GM23338 (cell line): ENCODE measurements around the gene B4GALT2. TPM values are rescaled to one million over a fixed set of nuclear protein-coding genes. Genes with fewer than 3 reads are reported as not detected.

ENCODE experiments used
- ATAC-seq: fragments of 200-7000 bp; cut with Tn5 transposase; 3 replicates; pipeline ENCODE4 v1.9.1; 2020
- DNase-seq: peaks from one replicate; pipeline ENCODE4 v3.0.0-alpha.2; 2015; ENCODE audit warnings: low spot score
- H2AFZ ChIP-seq: fragments of 200-600 bp; sonication (generic); 2 replicates; pipeline ENCODE4 v1.8.0; 2016; ENCODE audit warnings: antibody characterized with exemption, mild to moderate bottlenecking, moderate library complexity
- H3F3A ChIP-seq: fragments of 200-600 bp; sonication (generic); replicated peaks from 2 replicates; pipeline ENCODE4 v1.8.0; 2017; ENCODE audit warnings: antibody characterized with exemption, mixed run types, low read depth
- H3K27ac ChIP-seq: fragments of 200-600 bp; sonication (generic); 2 replicates; pipeline ENCODE4 v1.6.1; 2016; ENCODE audit warnings: low read depth
- H3K27me3 ChIP-seq: fragments of 200-600 bp; sonication (generic); 2 replicates; pipeline ENCODE4 v1.8.0; 2016; ENCODE audit warnings: mild to moderate bottlenecking, mixed run types, moderate library complexity; ENCODE audit not compliant: insufficient read depth
- H3K36me3 ChIP-seq: fragments of 200-600 bp; sonication (generic); 2 replicates; pipeline ENCODE4 v1.8.0; 2016; ENCODE audit warnings: mild to moderate bottlenecking; ENCODE audit not compliant: insufficient read depth
- H3K4me1 ChIP-seq: fragments of 200-600 bp; sonication (generic); 2 replicates; pipeline ENCODE4 v1.8.0; 2016; ENCODE audit warnings: mild to moderate bottlenecking, moderate library complexity; ENCODE audit not compliant: insufficient read depth
- H3K4me2 ChIP-seq: fragments of 200-600 bp; sonication (generic); 2 replicates; pipeline ENCODE4 v1.7.1; 2017; ENCODE audit warnings: mixed run types
- H3K4me3 ChIP-seq: fragments of 200-600 bp; sonication (generic); 2 replicates; pipeline ENCODE4 v1.6.1; 2016; ENCODE audit warnings: mixed run types
- H3K79me2 ChIP-seq: fragments of 200-600 bp; sonication (generic); replicated peaks from 2 replicates; pipeline ENCODE4 v1.8.0; 2017; ENCODE audit warnings: mild to moderate bottlenecking; ENCODE audit not compliant: insufficient read depth
- H3K9me2 ChIP-seq: fragments of 200-600 bp; sonication (generic); 2 replicates; pipeline ENCODE4 v1.8.0; 2017; ENCODE audit not compliant: insufficient read depth
- H4K20me1 ChIP-seq: fragments of 200-600 bp; sonication (generic); replicated peaks from 2 replicates; pipeline ENCODE4 v1.8.0; 2017; ENCODE audit warnings: mild to moderate bottlenecking; ENCODE audit not compliant: insufficient read depth
- H3K27ac Mint-ChIP-seq: 2 replicates; pipeline ENCODE4 v1.8.0; 2020; ENCODE audit warnings: inconsistent platforms, mild to moderate bottlenecking, moderate library complexity, mixed read lengths
- H3K27me3 Mint-ChIP-seq: 3 replicates; pipeline ENCODE4 v1.8.0; 2022; ENCODE audit warnings: low read depth, mild to moderate bottlenecking, moderate library complexity, mixed read lengths, inconsistent platforms; ENCODE audit not compliant: insufficient read depth, poor library complexity
- H3K36me3 Mint-ChIP-seq: 3 replicates; pipeline ENCODE4 v1.8.0; 2021; ENCODE audit warnings: low read depth, mild to moderate bottlenecking, inconsistent platforms, moderate library complexity, mixed read lengths
- H3K4me1 Mint-ChIP-seq: 3 replicates; pipeline ENCODE4 v1.8.0; 2020; ENCODE audit warnings: mild to moderate bottlenecking, inconsistent platforms, mixed read lengths
- H3K4me3 Mint-ChIP-seq: 3 replicates; pipeline ENCODE4 v1.8.0; 2021; ENCODE audit warnings: moderate library complexity, mild to moderate bottlenecking, inconsistent platforms, mixed read lengths
- H3K9me3 Mint-ChIP-seq: 3 replicates; pipeline ENCODE4 v1.8.0; 2020; ENCODE audit warnings: moderate library complexity, mild to moderate bottlenecking, inconsistent platforms, mixed read lengths
- CTCF ChIP-seq, 2 experiments: fragments of 200-600 bp in 1 of 2; sonication (generic) in 1 of 2; conservative IDR thresholded peaks; 2 replicates each; pipeline versions ENCODE4 v1.5.1 to v1.6.1; 2016 to 2017; ENCODE audit warnings: antibody characterized with exemption in 2 of 2, low read depth in 2 of 2, mild to moderate bottlenecking in 2 of 2, moderate library complexity in 1 of 2
- ETS1 ChIP-seq: IDR thresholded peaks from 2 replicates; pipeline ENCODE4 v1.6.1; 2016; ENCODE audit warnings: antibody characterized with exemption
- EZH2 ChIP-seq: fragments of 200-600 bp; sonication (generic); IDR thresholded peaks from one replicate; pipeline ENCODE4 v1.8.0; 2017; ENCODE audit warnings: antibody characterized with exemption, mild to moderate bottlenecking, low read depth; ENCODE audit not compliant: unreplicated experiment
- EZH2phosphoT487 ChIP-seq: fragments of 200-600 bp; sonication (generic); IDR thresholded peaks from one replicate; pipeline ENCODE4 v1.8.1; 2018; ENCODE audit warnings: antibody characterized with exemption; ENCODE audit not compliant: unreplicated experiment
- JUNB ChIP-seq: IDR thresholded peaks from one replicate; pipeline ENCODE4 v1.6.1; 2016; ENCODE audit warnings: antibody characterized with exemption; ENCODE audit not compliant: unreplicated experiment
- NANOG ChIP-seq: IDR thresholded peaks from 2 replicates; pipeline ENCODE4 v1.6.1; 2016; ENCODE audit warnings: antibody characterized with exemption, borderline replicate concordance
- POLR2AphosphoS5 ChIP-seq: IDR thresholded peaks from 2 replicates; pipeline ENCODE4 v1.6.1; 2016; ENCODE audit warnings: antibody characterized with exemption, low read depth
- REST ChIP-seq: IDR thresholded peaks from one replicate; pipeline ENCODE4 v1.6.1; 2018; ENCODE audit warnings: antibody characterized with exemption; ENCODE audit not compliant: unreplicated experiment
- STAT1 ChIP-seq: IDR thresholded peaks from one replicate; pipeline ENCODE4 v1.6.1; 2016; ENCODE audit warnings: antibody characterized with exemption; ENCODE audit not compliant: unreplicated experiment
- ZNF114 ChIP-seq: fragments of 250-450 bp; sonication (Bioruptor Pico); IDR thresholded peaks from 2 replicates; pipeline ENCODE4 v1.5.0; 2020; ENCODE audit warnings: mild to moderate bottlenecking, moderate library complexity
- ZNF331 ChIP-seq: fragments of 250-450 bp; sonication (Bioruptor Pico); IDR thresholded peaks from 2 replicates; pipeline ENCODE4 v1.5.0; 2020; ENCODE audit warnings: low read depth, mild to moderate bottlenecking, moderate library complexity
- ZNF462 ChIP-seq: fragments of 250-450 bp; sonication (Bioruptor Pico); IDR thresholded peaks from 2 replicates; pipeline ENCODE4 v1.5.0; 2020; ENCODE audit warnings: mild to moderate bottlenecking, moderate library complexity
- polyA plus RNA-seq: library from polyadenylated mRNA; unstranded; fragments of >200 nt; fragmentation: Nextera tagmentation; extraction: Ambion mirVana; gene quantifications from 2 replicates; pipeline ENCODE4 v1.2.1, GENCODE V29; 2016
- total RNA-seq: library from RNA; depleted of rRNA; stranded (reverse); fragments of >200 nt; shearing (Covaris generic); gene quantifications from 2 replicates; pipeline ENCODE4 v1.2.3, GENCODE V29; 2014

B4GALT2 gene
- total and polyA plus RNA-seq, 2 experiments from 2014 or later, result 22.4 to 63.1 TPM

GRCh38 chr1:43949678-43950077 lies 29.3 kb upstream of the B4GALT2 start:
- H3K4me1 Mint-ChIP-seq, result peaks cover 28% of the 10 kb centered on the region
- no peaks in the 10 kb centered on the region for H3K36me3 ChIP-seq
- TF ChIP-seq ETS1 (no peak), EZH2phosphoT487 (no peak), ZNF114 (CRISPR knock-in tag) (no peak), CTCF (conservative IDR thresholded peaks at IDR 0.05; ENCODE audit: low read depth in 2 of 2) (no peak), STAT1 (no peak), NANOG (no peak), EZH2 (no peak), POLR2AphosphoS5 (no peak), ZNF462 (no peak), REST (no peak), ZNF331 (CRISPR knock-in tag) (no peak), JUNB (no peak)
- H3K4me3 Mint-ChIP-seq, result no peak overlapping the region
- ATAC-seq (no peak), DNase-seq (no peak)
- no peak overlapping the region for H3K4me3 ChIP-seq
- no peak overlapping the region for H3K27ac ChIP-seq
- H3F3A ChIP-seq, result 0 out of 2 replicates have a peak, but pooled peaks cover 5% of the 10 kb centered on the region
- H3K27me3 ChIP-seq, result no peaks in the 10 kb centered on the region
- no peak overlapping the region for H3K27ac Mint-ChIP-seq
- no peaks in the 10 kb centered on the region; the same call in 2 of the 3 replicates for H3K36me3 Mint-ChIP-seq
- peaks cover 4% of the 10 kb centered on the region; the same call in 1 of the 2 replicates for H3K79me2 ChIP-seq
- H3K9me2 ChIP-seq, result no peaks in the 10 kb centered on the region
- no peak overlapping the region for H2AFZ ChIP-seq
- H3K4me2 ChIP-seq, result no peak overlapping the region
- H3K4me1 ChIP-seq, result peaks cover 9% of the 10 kb centered on the region
- no peaks in the 10 kb centered on the region; the same call in 1 of the 2 replicates for H4K20me1 ChIP-seq
- H3K9me3 Mint-ChIP-seq, result no peaks in the 10 kb centered on the region
- H3K27me3 Mint-ChIP-seq, result peaks cover 7% of the 10 kb centered on the region
